ENCODE measurements around the gene GALNT13. TPM values are rescaled to one million over a fixed set of nuclear protein-coding genes. Genes with fewer than 3 reads are reported as not detected.

GALNT13 gene
- total RNA-seq, 2 donors from 2014 or later, result 6.0 to 9.8 TPM

GRCh38 chr2:154400563-154401290 lies 529.0 kb downstream of the GALNT13 start:
- no peak overlapping the region for H3K4me3 ChIP-seq (ENCODE audit: low read length)
- 35 to 50% methylated on average over 1 to 4 of the region's 4 CpGs for WGBS, 2 experiments (ENCODE audit: insufficient coverage in 1 of 2, insufficient read length in 1 of 2)
- no peak for DNase-seq

GRCh38 chr2:154402213-154402612 lies 530.5 kb downstream of the GALNT13 start:
- Histone ChIP-seq H3K27ac (ENCODE audit: low read depth, low read length) (no peak overlapping the region), H3K27me3 (ENCODE audit: control insufficient read depth, insufficient read depth, low read length, poor library complexity, severe bottlenecking) (no peaks in the 10 kb centered on the region), H3K4me1 (ENCODE audit: control insufficient read depth, insufficient read depth, low read length) (no peaks in the 10 kb centered on the region), H3K9me3 (ENCODE audit: control insufficient read depth, low read length) (no peaks in the 10 kb centered on the region), H3K9ac (ENCODE audit: extremely low read depth, low read length, poor library complexity, severe bottlenecking) (no peak overlapping the region), H3K36me3 (ENCODE audit: control insufficient read depth, insufficient read depth, low read length) (no peaks in the 10 kb centered on the region), H3K4me3 (ENCODE audit: low read length) (no peak overlapping the region)
- Mint-ChIP-seq H3K27ac (no peak overlapping the region), H3K27me3 (ENCODE audit: insufficient read depth) (no peaks in the 10 kb centered on the region), H3K4me3 (no peak overlapping the region), H3K4me1 (peaks cover 15% of the 10 kb centered on the region), H3K9me3 (no peaks in the 10 kb centered on the region), H3K36me3 (ENCODE audit: low read depth) (no peaks in the 10 kb centered on the region)
- 68% methylated on average over 3 of the region's 3 CpGs; no CpG with 5 or more reads in 1 of the 2 experiments for WGBS, 2 experiments (ENCODE audit: insufficient coverage in 1 of 2, insufficient read length in 1 of 2)
- DNase-seq, result no peak
- peak; percentile 80 for TF ChIP-seq CTCF (conservative IDR thresholded peaks at IDR 0.05)

More at GRCh38 chr2:154400563-154401290, 529.0 kb downstream of the GALNT13 start:
- Mint-ChIP-seq H3K4me3 (no peak overlapping the region), H3K27me3 (ENCODE audit: insufficient read depth) (no peaks in the 10 kb centered on the region), H3K36me3 (ENCODE audit: low read depth) (no peaks in the 10 kb centered on the region), H3K27ac (no peak overlapping the region), H3K4me1 (peaks cover 15% of the 10 kb centered on the region), H3K9me3 (no peaks in the 10 kb centered on the region)
- no peak overlapping the region for H3K9ac ChIP-seq (ENCODE audit: extremely low read depth, low read length, poor library complexity, severe bottlenecking)
- no peak for TF ChIP-seq CTCF (conservative IDR thresholded peaks at IDR 0.05)
- H3K4me1 ChIP-seq (ENCODE audit: control insufficient read depth, insufficient read depth, low read length), result no peaks in the 10 kb centered on the region
- no peaks in the 10 kb centered on the region for H3K9me3 ChIP-seq (ENCODE audit: control insufficient read depth, low read length)
- no peaks in the 10 kb centered on the region for H3K27me3 ChIP-seq (ENCODE audit: control insufficient read depth, insufficient read depth, low read length, poor library complexity, severe bottlenecking)
- no peaks in the 10 kb centered on the region for H3K36me3 ChIP-seq (ENCODE audit: control insufficient read depth, insufficient read depth, low read length)
- H3K27ac ChIP-seq (ENCODE audit: low read depth, low read length), result no peak overlapping the region

GRCh38 chr2:154403242-154403790 lies 531.6 kb downstream of the GALNT13 start:
- DNase-seq, result no peak
- peaks cover 15% of the 10 kb centered on the region for H3K4me1 Mint-ChIP-seq
- no peaks in the 10 kb centered on the region for H3K9me3 Mint-ChIP-seq
- no peaks in the 10 kb centered on the region for H3K36me3 Mint-ChIP-seq (ENCODE audit: low read depth)
- no peak overlapping the region for H3K4me3 ChIP-seq (ENCODE audit: low read length)
- H3K27me3 ChIP-seq (ENCODE audit: control insufficient read depth, insufficient read depth, low read length, poor library complexity, severe bottlenecking), result no peaks in the 10 kb centered on the region
- no peaks in the 10 kb centered on the region for H3K9me3 ChIP-seq (ENCODE audit: control insufficient read depth, low read length)
- TF ChIP-seq CTCF (conservative IDR thresholded peaks at IDR 0.05), result no peak
- no peak overlapping the region for H3K4me3 Mint-ChIP-seq
- WGBS, 2 experiments (ENCODE audit: insufficient coverage in 1 of 2, insufficient read length in 1 of 2), result 94% methylated on average over 2 to 3 of the region's 3 CpGs
- H3K36me3 ChIP-seq (ENCODE audit: control insufficient read depth, insufficient read depth, low read length), result no peaks in the 10 kb centered on the region
- no peak overlapping the region for H3K27ac ChIP-seq (ENCODE audit: low read depth, low read length)
- H3K4me1 ChIP-seq (ENCODE audit: control insufficient read depth, insufficient read depth, low read length), result no peaks in the 10 kb centered on the region
- no peak overlapping the region for H3K27ac Mint-ChIP-seq
- H3K27me3 Mint-ChIP-seq (ENCODE audit: insufficient read depth), result no peaks in the 10 kb centered on the region
- H3K9ac ChIP-seq (ENCODE audit: extremely low read depth, low read length, poor library complexity, severe bottlenecking), result no peak overlapping the region
